Activated naive CD4-positive, alpha-beta T cell treated with anti-CD3 and anti-CD28 coated beads, Interleukin-2, amount 50 U/mL, for 24 hours (primary cell): Measurements from ENCODE around the gene PIGL.

Experiments used
- H3K27ac Mint-ChIP-seq: one replicate; pipeline ENCODE4 v1.8.0; 2021; ENCODE audit warnings: mild to moderate bottlenecking, mixed read lengths
- H3K27me3 Mint-ChIP-seq: one replicate; pipeline ENCODE4 v1.8.0; 2021; ENCODE audit warnings: mixed read lengths
- H3K36me3 Mint-ChIP-seq: one replicate; pipeline ENCODE4 v1.8.0; 2021; ENCODE audit warnings: mixed read lengths
- H3K4me1 Mint-ChIP-seq: one replicate; pipeline ENCODE4 v1.8.0; 2021; ENCODE audit warnings: mixed read lengths
- H3K4me3 Mint-ChIP-seq: one replicate; pipeline ENCODE4 v1.8.0; 2021; ENCODE audit warnings: mild to moderate bottlenecking, mixed read lengths
- H3K9me3 Mint-ChIP-seq: one replicate; pipeline ENCODE4 v1.8.0; 2021; ENCODE audit warnings: mixed read lengths

Gene PIGL

GRCh38 chr17:16342979-16343378 is 126.0 kb downstream of the PIGL start:
- Mint-ChIP-seq H3K27ac (no peak overlapping the region), H3K36me3 (peaks cover 8% of the 10 kb centered on the region), H3K4me3 (no peak overlapping the region), H3K9me3 (no peaks in the 10 kb centered on the region), H3K4me1 (no peaks in the 10 kb centered on the region), H3K27me3 (no peaks in the 10 kb centered on the region)

DNA sequence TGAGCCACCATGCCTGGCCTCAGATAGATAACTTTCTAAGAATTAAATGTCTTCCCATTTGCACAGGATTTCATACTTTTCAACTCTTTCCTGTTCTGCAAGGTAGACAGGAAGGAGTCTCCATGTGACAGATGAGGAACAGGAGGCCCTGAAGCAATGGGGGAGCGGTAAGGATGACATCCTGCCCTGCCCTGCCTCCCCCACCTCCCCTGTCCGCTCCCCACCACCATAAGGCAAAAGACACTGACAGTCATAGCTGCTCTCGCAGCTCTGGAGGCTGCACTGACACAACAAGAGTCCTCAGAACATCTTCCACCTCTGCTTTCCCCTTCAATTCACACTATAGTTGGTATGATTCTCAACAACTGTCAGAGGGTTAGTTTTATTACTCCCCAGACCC is 126.6 kb downstream of the PIGL start:
- H3K36me3 Mint-ChIP-seq = peaks cover 6% of the 10 kb centered on the region
- no peak overlapping the region for H3K4me3 Mint-ChIP-seq
- H3K27me3 Mint-ChIP-seq = no peaks in the 10 kb centered on the region
- no peaks in the 10 kb centered on the region for H3K4me1 Mint-ChIP-seq
- H3K9me3 Mint-ChIP-seq = no peaks in the 10 kb centered on the region
- no peak overlapping the region for H3K27ac Mint-ChIP-seq

- no peak overlapping the region for H3K4me3 Mint-ChIP-seq
- peaks cover 10% of the 10 kb centered on the region for H3K36me3 Mint-ChIP-seq
Observed at GRCh38 chr17:16345565-16345964, 128.6 kb downstream of the PIGL start.

GRCh38 chr17:16346721-16347271 is 129.8 kb downstream of the PIGL start:
- Mint-ChIP-seq H3K4me1 (peaks cover 8% of the 10 kb centered on the region), H3K9me3 (no peaks in the 10 kb centered on the region), H3K4me3 (no peak overlapping the region), H3K36me3 (peaks cover 10% of the 10 kb centered on the region), H3K27ac (no peak overlapping the region), H3K27me3 (no peaks in the 10 kb centered on the region)

More at GRCh38 chr17:16345565-16345964, 128.6 kb downstream of the PIGL start:
- Mint-ChIP-seq H3K9me3 (no peaks in the 10 kb centered on the region), H3K27ac (peak overlapping the region; percentile 41), H3K27me3 (no peaks in the 10 kb centered on the region), H3K4me1 (no peaks in the 10 kb centered on the region)

GRCh38 chr17:16348586-16348985 is 131.6 kb downstream of the PIGL start:
- Mint-ChIP-seq H3K36me3 (peaks cover 6% of the 10 kb centered on the region), H3K9me3 (no peaks in the 10 kb centered on the region), H3K27me3 (no peaks in the 10 kb centered on the region), H3K4me1 (peaks cover 16% of the 10 kb centered on the region), H3K27ac (no peak overlapping the region), H3K4me3 (no peak overlapping the region)

DNA sequence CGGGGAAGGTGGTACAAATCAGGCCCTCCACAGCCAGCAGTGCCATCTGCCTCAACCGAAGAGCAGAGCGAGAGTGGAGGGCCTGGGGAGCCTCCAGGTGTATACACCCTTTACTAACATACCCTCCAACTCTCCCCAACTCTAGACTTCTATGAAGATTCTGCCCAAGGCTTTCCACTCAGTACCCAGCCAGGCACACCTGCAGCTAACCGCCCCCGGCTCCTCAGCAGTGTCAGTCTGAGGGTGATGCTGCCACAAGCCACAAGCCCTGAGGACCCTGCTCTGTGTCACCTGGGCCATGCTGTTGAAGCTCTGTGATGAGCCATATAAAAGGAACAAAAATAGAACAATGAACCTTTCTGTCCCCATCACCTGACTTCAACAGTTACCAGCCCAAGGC is 132.4 kb downstream of the PIGL start:
- H3K4me3 Mint-ChIP-seq = no peak overlapping the region
- no peaks in the 10 kb centered on the region for H3K27me3 Mint-ChIP-seq
- peaks cover 6% of the 10 kb centered on the region for H3K36me3 Mint-ChIP-seq
- no peaks in the 10 kb centered on the region for H3K9me3 Mint-ChIP-seq
- H3K4me1 Mint-ChIP-seq = peaks cover 20% of the 10 kb centered on the region
- H3K27ac Mint-ChIP-seq = peak overlapping the region; percentile 30

DNA sequence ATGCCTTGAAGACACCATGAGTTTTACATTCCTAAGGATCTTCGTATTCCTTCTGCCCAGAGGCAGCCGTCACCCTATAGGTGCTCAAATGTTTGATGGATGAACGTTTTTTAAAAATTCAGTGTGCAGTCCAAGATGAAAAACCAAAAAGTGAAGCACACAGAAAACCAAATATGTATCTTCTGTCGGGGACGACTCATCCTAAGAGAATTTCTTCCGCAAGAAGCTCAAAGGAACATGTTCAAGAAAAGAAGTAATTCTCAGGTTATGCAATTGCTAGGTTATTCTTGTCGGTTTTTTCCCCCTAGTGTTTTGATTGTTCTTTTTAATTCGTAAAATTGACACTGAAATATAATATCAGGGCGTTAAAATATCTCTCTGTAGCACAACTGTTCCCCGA is 134.8 kb downstream of the PIGL start:
- peaks cover 6% of the 10 kb centered on the region for H3K36me3 Mint-ChIP-seq
- H3K4me1 Mint-ChIP-seq = peaks cover 20% of the 10 kb centered on the region
- H3K27ac Mint-ChIP-seq = peak overlapping the region; percentile 90
- no peaks in the 10 kb centered on the region for H3K27me3 Mint-ChIP-seq
- H3K4me3 Mint-ChIP-seq = peak overlapping the region; percentile 98
- H3K9me3 Mint-ChIP-seq = no peaks in the 10 kb centered on the region

GRCh38 chr17:16352303-16352666 is 135.3 kb downstream of the PIGL start:
- peaks cover 20% of the 10 kb centered on the region for H3K4me1 Mint-ChIP-seq
- no peaks in the 10 kb centered on the region for H3K9me3 Mint-ChIP-seq
- H3K36me3 Mint-ChIP-seq = peaks cover 6% of the 10 kb centered on the region
- H3K27ac Mint-ChIP-seq = peak overlapping the region; percentile 90
- H3K4me3 Mint-ChIP-seq = peak overlapping the region; percentile 98
- no peaks in the 10 kb centered on the region for H3K27me3 Mint-ChIP-seq

- Mint-ChIP-seq H3K4me3 (peak overlapping the region; percentile 98), H3K27me3 (no peaks in the 10 kb centered on the region), H3K27ac (peak overlapping the region; percentile 90), H3K9me3 (no peaks in the 10 kb centered on the region), H3K36me3 (peaks cover 3% of the 10 kb centered on the region), H3K4me1 (peaks cover 20% of the 10 kb centered on the region)
Observed at GRCh38 chr17:16352667-16353316, 135.8 kb downstream of the PIGL start.

GRCh38 chr17:16353317-16354174 is 136.5 kb downstream of the PIGL start, which contains the start of gene CENPV:
TSS of gene CENPV (minus strand) at chr17:16353469. CDS start at chr17:16353436, 33 bp downstream.
- Mint-ChIP-seq H3K36me3 (peaks cover 3% of the 10 kb centered on the region), H3K27ac (peak within 1 kb of the TSS; percentile 90), H3K4me1 (peaks cover 20% of the 10 kb centered on the region), H3K9me3 (no peaks in the 10 kb centered on the region), H3K4me3 (peak within 1 kb of the TSS; percentile 98), H3K27me3 (no peaks in the 10 kb centered on the region)

DNA sequence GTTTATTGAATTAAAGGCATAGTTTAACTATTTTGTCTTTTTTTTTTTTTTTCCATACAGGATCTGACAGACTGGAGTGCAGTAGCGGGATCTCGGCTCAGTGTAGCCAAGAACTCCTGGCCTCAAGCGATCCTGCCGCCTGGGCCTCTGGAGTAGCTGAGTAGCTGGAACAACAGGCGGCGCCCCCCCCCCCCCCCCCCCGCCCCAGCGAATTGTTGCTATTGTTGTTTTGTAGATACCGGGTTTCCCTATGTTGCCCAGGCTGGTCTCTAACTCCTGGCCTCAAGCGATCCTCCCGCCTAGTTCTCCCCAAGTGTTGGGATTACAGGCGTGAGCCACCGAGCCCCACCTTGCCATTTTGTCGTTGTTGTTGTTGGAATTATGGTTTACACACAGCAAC is 137.6 kb downstream of the PIGL start:
- Mint-ChIP-seq H3K27ac (peak overlapping the region; percentile 51), H3K4me3 (peak overlapping the region; percentile 47), H3K4me1 (peaks cover 20% of the 10 kb centered on the region), H3K27me3 (no peaks in the 10 kb centered on the region), H3K9me3 (no peaks in the 10 kb centered on the region), H3K36me3 (peaks cover 1% of the 10 kb centered on the region)

GRCh38 chr17:16358394-16358793 is 141.4 kb downstream of the PIGL start:
- no peaks in the 10 kb centered on the region for H3K9me3 Mint-ChIP-seq
- H3K27ac Mint-ChIP-seq = no peak overlapping the region
- no peak overlapping the region for H3K4me3 Mint-ChIP-seq
- peaks cover 4% of the 10 kb centered on the region for H3K4me1 Mint-ChIP-seq
- no peaks in the 10 kb centered on the region for H3K36me3 Mint-ChIP-seq
- H3K27me3 Mint-ChIP-seq = peaks cover 1% of the 10 kb centered on the region

GRCh38 chr17:16361874-16362273 is 144.9 kb downstream of the PIGL start:
- peaks cover 1% of the 10 kb centered on the region for H3K27me3 Mint-ChIP-seq
- H3K27ac Mint-ChIP-seq = no peak overlapping the region
- no peaks in the 10 kb centered on the region for H3K36me3 Mint-ChIP-seq
- no peak overlapping the region for H3K4me3 Mint-ChIP-seq
- no peaks in the 10 kb centered on the region for H3K4me1 Mint-ChIP-seq
- H3K9me3 Mint-ChIP-seq = no peaks in the 10 kb centered on the region

DNA sequence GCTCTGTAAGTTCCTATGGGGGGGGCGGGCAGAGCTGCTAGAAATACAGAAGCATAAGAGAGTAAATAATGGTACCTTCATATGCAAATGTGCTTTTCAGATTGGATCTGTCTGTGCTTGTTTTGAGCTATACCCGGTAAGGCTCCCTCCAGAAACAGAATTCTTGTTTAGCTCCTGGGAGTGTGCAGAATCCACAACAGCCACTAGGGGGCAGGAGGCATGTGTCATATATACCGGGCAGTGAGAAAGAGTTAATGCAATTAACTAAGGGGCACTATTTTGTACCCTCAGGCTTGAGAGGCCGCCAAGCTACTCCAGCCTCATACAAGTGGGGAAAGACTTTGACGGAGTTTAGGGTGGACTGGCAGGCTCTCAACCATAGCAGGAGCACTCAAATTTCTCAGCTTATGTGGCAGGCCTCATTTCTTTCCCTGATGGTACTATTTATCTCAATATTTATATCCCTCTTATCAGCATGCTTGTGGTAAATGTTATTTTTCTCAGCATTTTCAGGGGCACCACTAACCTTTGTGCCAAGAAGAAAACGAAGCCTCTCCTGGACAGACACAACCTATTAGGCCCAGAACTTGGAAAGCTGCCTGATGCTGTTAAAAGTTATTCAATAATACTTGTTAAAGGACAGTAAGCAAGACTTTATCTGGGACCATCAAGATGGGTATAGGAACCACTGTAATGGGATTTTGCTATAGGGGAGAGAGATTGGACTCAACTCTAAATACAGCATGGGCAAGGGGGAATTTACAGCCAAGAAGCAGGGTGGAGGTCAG is 146.9 kb downstream of the PIGL start:
- H3K27ac Mint-ChIP-seq = no peak overlapping the region
- H3K4me3 Mint-ChIP-seq = no peak overlapping the region
- H3K27me3 Mint-ChIP-seq = peaks cover 1% of the 10 kb centered on the region
- no peaks in the 10 kb centered on the region for H3K9me3 Mint-ChIP-seq
- no peaks in the 10 kb centered on the region for H3K36me3 Mint-ChIP-seq
- no peaks in the 10 kb centered on the region for H3K4me1 Mint-ChIP-seq

- Mint-ChIP-seq H3K9me3 (no peaks in the 10 kb centered on the region), H3K4me1 (no peaks in the 10 kb centered on the region), H3K36me3 (no peaks in the 10 kb centered on the region), H3K4me3 (no peak overlapping the region), H3K27me3 (peaks cover 1% of the 10 kb centered on the region), H3K27ac (no peak overlapping the region)
Observed at GRCh38 chr17:16364625-16365024, 147.6 kb downstream of the PIGL start.
